Measurements from ENCODE around the gene MCF2L2.

Gene MCF2L2

GRCh38 chr3:183287301-183287971 is 141.0 kb downstream of the MCF2L2 start:
- TF ChIP-seq ELF4 (IDR thresholded peaks at IDR 0.05) (no peak), FOXK2 (IDR thresholded peaks at IDR 0.05) (no peak), SUZ12 (IDR thresholded peaks at IDR 0.05) (no peak), BHLHE40 (IDR thresholded peaks at IDR 0.05; ENCODE audit: borderline replicate concordance) (no peak), L3MBTL2 (conservative IDR thresholded peaks at IDR 0.05) (no peak), LEF1 (IDR thresholded peaks at IDR 0.05; ENCODE audit: borderline replicate concordance) (no peak), ARNT (IDR thresholded peaks at IDR 0.05) (no peak), SP1 (IDR thresholded peaks at IDR 0.05) (no peak), ZNF384 (IDR thresholded peaks at IDR 0.05) (no peak), NFRKB (IDR thresholded peaks at IDR 0.05) (no peak), HDGF (IDR thresholded peaks at IDR 0.05; ENCODE audit: borderline replicate concordance) (no peak), CTBP1 (IDR thresholded peaks at IDR 0.05; ENCODE audit: borderline replicate concordance) (no peak)
- ChIA-PET POLR2A (no interaction called here), CTCF (no interaction called here)
- no peak for DNase-seq (ENCODE audit: extremely low spot score)

DNA sequence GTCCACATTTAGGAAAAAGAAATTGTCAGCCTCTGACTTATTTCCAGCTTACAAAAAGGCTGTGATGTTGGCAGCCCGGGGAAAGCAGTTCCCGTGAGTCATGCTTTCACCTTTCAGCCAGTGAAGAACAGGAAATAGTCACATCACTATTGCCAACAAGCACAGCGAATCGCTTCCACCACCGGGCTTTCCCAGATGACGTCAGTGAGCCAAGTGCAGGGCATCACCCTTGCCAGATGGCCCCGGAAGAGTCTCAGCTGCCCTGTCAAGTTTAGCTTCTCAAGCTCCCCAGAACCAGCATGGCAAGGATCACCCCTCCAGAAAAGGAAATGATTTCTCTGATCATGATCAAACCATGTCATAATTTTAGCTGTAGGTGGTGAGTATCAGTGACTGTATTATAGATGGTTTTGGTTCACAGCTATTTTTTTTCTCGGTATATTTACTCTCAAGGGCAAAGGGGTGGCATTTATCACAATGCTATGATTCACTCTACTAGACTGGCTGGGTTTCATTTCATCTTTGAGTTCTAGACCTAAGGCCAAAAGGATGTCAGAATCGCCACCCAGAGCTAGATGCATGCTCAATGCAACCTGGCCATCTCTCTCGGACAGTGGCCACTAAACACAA is 142.5 kb downstream of the MCF2L2 start:
- TF ChIP-seq ZNF384 (IDR thresholded peaks at IDR 0.05), result no peak
- no peak for TF ChIP-seq ARNT (IDR thresholded peaks at IDR 0.05)
- TF ChIP-seq TARDBP (IDR thresholded peaks at IDR 0.05), result no peak
- no peak for TF ChIP-seq LEF1 (IDR thresholded peaks at IDR 0.05; ENCODE audit: borderline replicate concordance)
- POLR2A ChIA-PET, result no interaction called here
- CTCF ChIA-PET, result no interaction called here
- DNase-seq (ENCODE audit: extremely low spot score), result no peak

GRCh38 chr3:183285318-183285717 is 143.1 kb downstream of the MCF2L2 start:
- POLR2A ChIA-PET, result no interaction called here
- CTCF ChIA-PET, result no interaction called here
- DNase-seq (ENCODE audit: extremely low spot score), result no peak
- TF ChIP-seq CTBP1 (IDR thresholded peaks at IDR 0.05; ENCODE audit: borderline replicate concordance), result no peak
- TF ChIP-seq ELF4 (IDR thresholded peaks at IDR 0.05), result no peak
- no peak for TF ChIP-seq PKNOX1 (IDR thresholded peaks at IDR 0.05)
- no peak for TF ChIP-seq FOXA1 (IDR thresholded peaks at IDR 0.05)
- no peak for TF ChIP-seq HDGF (IDR thresholded peaks at IDR 0.05; ENCODE audit: borderline replicate concordance)
- no peak for TF ChIP-seq TARDBP (IDR thresholded peaks at IDR 0.05)
- no peak for TF ChIP-seq BHLHE40 (IDR thresholded peaks at IDR 0.05; ENCODE audit: borderline replicate concordance)
- TF ChIP-seq LEF1 (IDR thresholded peaks at IDR 0.05; ENCODE audit: borderline replicate concordance), result no peak
- TF ChIP-seq ARNT (IDR thresholded peaks at IDR 0.05), result no peak
- no peak for TF ChIP-seq SP1 (IDR thresholded peaks at IDR 0.05)
- TF ChIP-seq SUZ12 (IDR thresholded peaks at IDR 0.05), result no peak
- TF ChIP-seq ZNF384 (IDR thresholded peaks at IDR 0.05), result no peak
- TF ChIP-seq L3MBTL2 (conservative IDR thresholded peaks at IDR 0.05), result no peak
- no peak for TF ChIP-seq FOXK2 (IDR thresholded peaks at IDR 0.05)
- no peak for TF ChIP-seq NFRKB (IDR thresholded peaks at IDR 0.05)
- no peak for TF ChIP-seq FOXM1 (IDR thresholded peaks at IDR 0.05; ENCODE audit: borderline replicate concordance)

DNA sequence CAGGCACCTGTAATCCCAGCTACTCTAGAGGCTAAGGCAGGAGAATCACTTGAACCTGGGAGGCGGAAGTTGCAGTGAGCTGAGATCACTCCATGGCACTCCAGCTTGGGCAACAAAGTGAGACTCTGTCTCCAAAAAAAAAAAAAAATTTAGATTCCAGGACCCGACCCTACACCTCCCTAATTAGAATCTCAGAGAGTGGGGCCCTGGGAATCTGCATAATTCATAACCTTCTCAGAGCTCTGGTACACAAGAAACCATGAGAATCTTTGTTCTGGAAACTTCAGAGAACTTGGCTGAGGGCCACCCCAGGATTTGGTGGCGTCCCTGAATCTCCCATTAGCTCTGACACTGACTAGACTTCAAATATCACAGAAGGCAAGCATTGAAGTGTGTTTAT is 143.8 kb downstream of the MCF2L2 start:
- no peak for DNase-seq (ENCODE audit: extremely low spot score)
- TF ChIP-seq NFRKB (IDR thresholded peaks at IDR 0.05) (no peak), ELF4 (IDR thresholded peaks at IDR 0.05) (no peak), HDGF (IDR thresholded peaks at IDR 0.05; ENCODE audit: borderline replicate concordance) (no peak), L3MBTL2 (conservative IDR thresholded peaks at IDR 0.05) (no peak), SUZ12 (IDR thresholded peaks at IDR 0.05) (no peak), FOXA1 (IDR thresholded peaks at IDR 0.05) (no peak), SP1 (IDR thresholded peaks at IDR 0.05) (no peak)
- POLR2A ChIA-PET, result no interaction called here
- CTCF ChIA-PET, result no interaction called here

DNA sequence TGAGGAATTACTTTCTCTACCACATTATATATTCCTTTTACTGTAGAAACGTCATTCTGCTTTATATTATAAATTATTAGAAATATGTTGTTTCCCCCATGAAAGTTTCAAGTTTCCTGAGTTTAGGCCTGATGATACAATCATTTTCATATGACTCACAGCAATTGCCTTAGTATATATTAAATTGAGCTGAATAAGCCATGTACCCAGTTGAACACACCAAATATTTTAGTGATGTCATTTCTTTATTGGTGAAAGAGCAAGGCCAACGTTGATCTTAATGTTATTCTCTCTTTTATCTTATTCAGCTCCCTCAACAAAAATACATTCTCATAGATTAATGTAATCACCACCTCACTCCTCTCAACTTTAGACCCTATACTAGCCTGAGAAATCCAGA is 144.5 kb downstream of the MCF2L2 start:
- ChIA-PET CTCF (no interaction called here), POLR2A (no interaction called here)
- no peak for DNase-seq (ENCODE audit: extremely low spot score)
- TF ChIP-seq ARNT (IDR thresholded peaks at IDR 0.05), result no peak
- no peak for TF ChIP-seq BHLHE40 (IDR thresholded peaks at IDR 0.05; ENCODE audit: borderline replicate concordance)
- no peak for TF ChIP-seq FOXA1 (IDR thresholded peaks at IDR 0.05)
- TF ChIP-seq NFRKB (IDR thresholded peaks at IDR 0.05), result no peak
- TF ChIP-seq SP1 (IDR thresholded peaks at IDR 0.05), result no peak
- no peak for TF ChIP-seq ELF4 (IDR thresholded peaks at IDR 0.05)
- no peak for TF ChIP-seq FOXM1 (IDR thresholded peaks at IDR 0.05; ENCODE audit: borderline replicate concordance)
- TF ChIP-seq PKNOX1 (IDR thresholded peaks at IDR 0.05), result no peak
- no peak for TF ChIP-seq CTBP1 (IDR thresholded peaks at IDR 0.05; ENCODE audit: borderline replicate concordance)
- no peak for TF ChIP-seq LEF1 (IDR thresholded peaks at IDR 0.05; ENCODE audit: borderline replicate concordance)
- TF ChIP-seq FOXK2 (IDR thresholded peaks at IDR 0.05), result no peak
- TF ChIP-seq L3MBTL2 (conservative IDR thresholded peaks at IDR 0.05), result no peak
- no peak for TF ChIP-seq HDGF (IDR thresholded peaks at IDR 0.05; ENCODE audit: borderline replicate concordance)
- TF ChIP-seq ZNF384 (IDR thresholded peaks at IDR 0.05), result no peak
- TF ChIP-seq TARDBP (IDR thresholded peaks at IDR 0.05), result no peak
- no peak for TF ChIP-seq SUZ12 (IDR thresholded peaks at IDR 0.05)

DNA sequence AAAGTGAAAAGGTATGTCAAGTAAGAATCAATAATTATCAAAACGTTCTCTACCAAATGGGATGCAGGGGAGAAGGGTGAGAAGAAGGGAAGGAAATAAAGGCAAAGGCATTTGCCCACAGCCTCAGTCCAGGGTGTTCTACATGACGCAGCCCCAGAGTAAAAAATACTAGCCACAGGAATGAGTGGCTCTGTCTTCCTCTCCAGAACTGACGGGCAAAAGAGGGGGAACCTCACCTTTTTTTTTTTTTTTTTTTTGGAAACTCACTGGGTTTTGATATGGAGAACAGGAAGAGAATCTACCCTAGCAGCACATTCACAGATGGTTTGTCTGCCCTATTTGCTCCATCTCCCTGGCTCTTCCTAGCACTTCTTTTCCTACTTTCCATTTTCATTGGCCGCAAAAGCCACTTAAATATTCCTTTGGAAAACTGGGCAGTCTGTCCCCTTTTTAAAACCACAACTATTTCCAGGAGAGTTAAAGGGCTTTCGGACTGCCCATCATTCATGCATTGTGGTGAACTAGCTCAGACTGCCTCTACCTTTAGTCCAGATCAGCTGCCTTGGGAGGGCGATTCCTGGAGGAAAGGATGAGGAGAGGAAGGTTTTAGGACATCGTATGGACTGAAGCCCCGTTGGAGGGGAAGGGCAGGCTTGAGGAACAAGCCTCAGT is 147.2 kb downstream of the MCF2L2 start:
- no peak for DNase-seq (ENCODE audit: extremely low spot score)
- TF ChIP-seq ARNT (IDR thresholded peaks at IDR 0.05) (no peak), PKNOX1 (IDR thresholded peaks at IDR 0.05) (no peak), LEF1 (IDR thresholded peaks at IDR 0.05; ENCODE audit: borderline replicate concordance) (no peak)
- POLR2A ChIA-PET, result no interaction called here
- CTCF ChIA-PET, result no interaction called here

Data from HEK293T (cell line).